RCC 7860 (cell line): Measurements from ENCODE around the gene EIF2S2.

Source experiments
- DNase-seq: peaks from one replicate; pipeline ENCODE4 v3.0.0-alpha.2; 2015; ENCODE audit warnings: low spot score
- FAIRE-seq: peaks from 2 replicates; lab custom pipeline; 2012; peaks lifted over from hg19 to GRCh38; lab: Jason Lieb, UNC

The EIF2S2 gene

GRCh38 chr20:34090645-34091044, 21.4 kb downstream of the EIF2S2 start:
- no peak for DNase-seq
- FAIRE-seq, result no peak

DNA sequence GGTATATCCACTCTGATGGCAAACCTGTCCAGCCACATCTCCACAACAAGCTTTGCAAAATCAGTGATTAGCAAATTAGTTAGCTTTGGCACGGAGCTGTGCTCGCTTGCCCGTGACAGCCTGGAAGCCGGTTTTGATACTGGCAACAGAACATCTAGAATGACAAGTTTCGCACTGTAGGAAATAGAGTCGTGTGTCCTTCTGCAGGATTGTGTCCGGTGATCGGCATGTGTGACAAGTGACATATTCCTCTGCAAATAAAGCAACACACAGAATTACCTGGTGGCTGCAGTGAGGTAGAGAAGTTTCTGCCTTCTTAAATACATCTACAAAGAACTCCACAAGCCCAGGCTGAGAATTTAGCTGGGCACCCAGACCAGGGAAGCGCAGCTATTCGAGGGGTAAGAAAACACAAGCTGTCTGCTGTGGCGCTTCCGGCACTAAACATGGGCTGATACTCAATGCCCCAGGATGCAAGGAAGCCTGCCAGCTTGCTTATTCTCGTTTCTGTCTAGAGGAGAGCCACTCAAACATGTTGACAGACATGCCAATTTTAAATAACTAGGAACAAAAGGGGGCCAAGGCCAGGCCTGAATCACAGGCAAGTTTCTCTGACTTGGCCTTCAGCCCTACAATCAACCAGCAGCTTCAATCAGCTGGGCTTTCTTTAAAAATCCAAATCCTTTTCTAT, 22.2 kb downstream of the EIF2S2 start:
- no peak for FAIRE-seq
- no peak for DNase-seq

- no peak for FAIRE-seq
These were observed 22.9 kb downstream of the EIF2S2 start for GRCh38 chr20:34089175-34089479.

DNA sequence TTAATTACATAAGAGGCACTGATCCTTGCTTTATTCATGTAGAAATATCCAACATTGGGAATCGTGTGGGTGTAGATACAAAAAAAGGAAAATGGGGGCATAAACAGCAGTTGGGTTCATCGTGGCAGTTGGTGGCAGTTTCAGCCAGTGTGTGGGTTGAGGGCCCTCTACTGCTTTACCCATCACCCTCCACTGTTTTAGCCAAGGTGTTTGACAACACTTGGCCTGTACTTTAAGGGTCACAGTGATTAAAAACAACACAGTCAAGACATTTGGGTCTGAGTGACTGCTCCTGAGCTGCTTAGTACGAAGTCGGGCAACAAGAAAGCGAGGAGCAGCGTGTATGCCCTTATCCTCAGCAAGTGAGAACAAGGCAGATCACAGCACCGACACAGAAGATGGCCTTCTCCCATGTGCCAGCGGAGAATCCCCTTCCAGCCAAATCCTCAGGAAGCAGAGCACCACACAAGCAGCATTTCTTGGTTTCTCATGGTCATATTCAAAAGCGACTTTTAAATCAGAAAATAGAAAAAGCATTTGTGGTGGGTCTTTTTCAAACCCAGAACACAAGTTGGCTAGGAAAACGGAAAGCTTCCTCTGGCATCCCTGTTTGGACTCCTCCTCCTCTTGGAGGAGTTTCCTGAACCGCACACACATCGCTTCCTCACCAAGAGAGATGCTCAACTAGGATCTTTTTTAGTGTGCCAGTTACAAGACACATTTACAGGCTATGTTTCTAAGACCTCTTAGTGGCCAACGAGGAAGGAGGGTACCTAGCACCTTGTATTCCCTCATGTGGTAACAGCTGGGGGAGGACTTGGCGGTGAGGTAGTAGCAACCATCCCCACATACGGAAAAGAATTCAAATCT, 23.5 kb downstream of the EIF2S2 start:
- DNase-seq, result no peak
- no peak for FAIRE-seq

More at GRCh38 chr20:34089175-34089479, 22.9 kb downstream of the EIF2S2 start:
- no peak for DNase-seq

GRCh38 chr20:34085544-34086040, 26.5 kb downstream of the EIF2S2 start:
- DNase-seq, result no peak
- FAIRE-seq, result no peak

- no peak for FAIRE-seq
- DNase-seq, result no peak
These were observed 27.7 kb downstream of the EIF2S2 start for GRCh38 chr20:34084227-34084923.

- FAIRE-seq (no peak), DNase-seq (no peak)
These were observed 28.3 kb downstream of the EIF2S2 start for GRCh38 chr20:34083781-34084180.

GRCh38 chr20:34083137-34083536, 28.9 kb downstream of the EIF2S2 start:
- FAIRE-seq (peak; percentile 84), DNase-seq (peak; percentile 93)

GRCh38 chr20:34082232-34082887, 29.7 kb downstream of the EIF2S2 start:
- FAIRE-seq (no peak), DNase-seq (no peak)

- FAIRE-seq, result no peak
- DNase-seq, result no peak
These were observed 32.2 kb downstream of the EIF2S2 start for GRCh38 chr20:34079818-34080217.

- FAIRE-seq (no peak), DNase-seq (no peak)
These were observed 33.5 kb downstream of the EIF2S2 start for GRCh38 chr20:34078540-34078939.

- no peak for FAIRE-seq
- DNase-seq, result no peak
These were observed 35.1 kb downstream of the EIF2S2 start for GRCh38 chr20:34076952-34077351.

DNA sequence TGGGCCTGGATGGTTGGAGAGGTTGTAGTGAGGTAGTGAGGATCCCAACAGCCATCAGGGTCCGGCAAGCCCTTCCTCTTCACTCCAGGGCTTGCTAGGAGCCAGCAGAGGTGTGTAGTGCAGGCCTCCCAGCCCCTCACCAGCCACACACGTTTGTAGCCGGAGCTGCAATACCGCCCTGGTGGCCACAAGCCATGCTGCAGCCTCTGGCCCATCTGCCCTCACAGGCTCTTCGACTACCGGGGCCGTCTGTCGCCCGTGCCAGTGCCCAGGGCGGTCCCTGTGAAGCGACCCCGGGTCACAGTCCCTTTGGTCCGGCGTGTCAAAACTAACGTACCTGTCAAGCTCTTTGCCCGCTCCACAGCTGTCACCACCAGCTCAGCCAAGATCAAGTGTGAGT, 36.4 kb downstream of the EIF2S2 start:
- FAIRE-seq (no peak), DNase-seq (no peak)

DNA sequence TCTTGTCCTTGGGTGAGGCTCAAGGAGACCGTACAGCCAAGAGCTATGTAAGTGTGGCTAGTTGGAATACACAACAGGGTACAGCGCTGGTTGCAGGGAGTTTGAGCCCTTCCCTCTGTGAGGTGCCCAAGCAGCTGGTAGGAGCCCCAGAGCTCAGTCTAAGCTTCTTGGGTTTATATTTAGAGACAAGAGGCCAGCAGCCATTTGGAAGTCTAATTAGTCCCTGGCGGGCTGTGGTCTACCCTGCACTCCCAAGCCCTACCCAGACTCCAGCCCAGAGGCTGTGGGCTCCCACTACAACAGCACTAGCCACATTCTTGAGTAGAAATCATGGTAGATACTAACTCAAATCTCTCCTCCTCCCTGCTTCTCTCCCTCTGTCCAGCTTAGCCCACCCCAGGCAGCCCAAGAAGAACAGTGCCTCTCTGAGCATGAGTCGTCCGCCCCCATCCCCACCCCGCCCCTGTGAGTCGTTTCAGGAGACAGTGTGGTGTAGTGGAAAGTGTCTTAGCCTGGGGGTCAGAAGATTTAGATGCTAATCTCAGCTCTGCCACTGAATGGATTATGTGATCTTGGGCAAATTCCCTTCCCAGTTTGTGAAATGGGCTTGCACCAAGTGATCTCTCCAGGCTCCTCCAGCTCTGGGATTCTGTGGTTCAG, 37.8 kb downstream of the EIF2S2 start:
- no peak for FAIRE-seq
- no peak for DNase-seq

DNA sequence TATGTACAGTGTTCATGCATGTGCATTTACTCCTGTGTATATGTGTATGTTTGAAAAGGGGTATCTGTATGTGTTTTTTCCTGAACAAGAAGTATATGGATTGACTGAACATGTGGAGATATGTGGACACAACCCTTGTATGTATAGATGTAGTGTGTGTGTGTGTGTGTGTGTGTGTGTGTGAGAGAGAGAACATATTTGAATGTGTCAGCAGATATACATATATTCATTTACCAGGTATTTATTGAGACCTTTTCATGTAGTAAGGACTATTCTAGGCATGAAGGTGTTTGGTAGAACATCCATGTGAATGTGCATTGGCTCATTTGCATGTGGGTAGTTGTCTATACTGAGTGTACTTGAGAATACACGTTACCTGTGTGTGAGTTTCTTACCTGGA, 39.3 kb downstream of the EIF2S2 start:
- no peak for FAIRE-seq
- no peak for DNase-seq

DNA sequence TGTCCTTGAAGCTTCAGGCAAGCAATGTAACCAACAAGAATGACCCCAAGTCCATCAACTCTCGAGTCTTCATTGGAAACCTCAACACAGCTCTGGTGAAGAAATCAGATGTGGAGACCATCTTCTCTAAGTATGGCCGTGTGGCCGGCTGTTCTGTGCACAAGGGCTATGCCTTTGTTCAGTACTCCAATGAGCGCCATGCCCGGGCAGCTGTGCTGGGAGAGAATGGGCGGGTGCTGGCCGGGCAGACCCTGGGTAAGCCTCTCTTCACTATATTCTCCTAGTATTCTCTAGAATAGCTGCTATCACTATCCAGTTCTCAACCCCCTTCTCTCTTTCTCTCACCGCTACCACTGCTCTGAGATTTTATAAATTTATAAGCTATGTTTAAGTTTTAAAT, 40.0 kb downstream of the EIF2S2 start:
- DNase-seq, result no peak
- FAIRE-seq, result no peak

GRCh38 chr20:34070859-34071258, 41.2 kb downstream of the EIF2S2 start:
- FAIRE-seq, result no peak

DNA sequence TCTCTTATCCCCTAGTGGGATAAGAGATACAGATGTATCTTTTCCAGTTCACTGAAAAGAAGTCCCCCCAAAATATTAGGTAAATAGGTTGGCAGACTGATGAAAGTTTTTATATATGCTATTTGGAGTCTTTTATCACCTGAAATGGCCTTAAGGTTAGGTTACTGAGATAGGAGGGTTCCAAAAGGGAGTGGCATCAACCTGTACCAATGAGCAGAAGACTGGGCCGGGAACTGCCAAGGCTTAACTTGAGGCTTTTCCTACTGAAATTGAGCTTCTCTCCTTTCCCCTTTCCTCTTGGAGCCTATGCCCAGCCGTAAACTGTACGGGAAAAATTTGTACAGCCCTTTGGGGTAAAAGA, 42.0 kb downstream of the EIF2S2 start:
- DNase-seq (no peak), FAIRE-seq (no peak)

More at GRCh38 chr20:34070859-34071258, 41.2 kb downstream of the EIF2S2 start:
- no peak for DNase-seq

GRCh38 chr20:34069341-34070078, 42.5 kb downstream of the EIF2S2 start:
- FAIRE-seq (peak; percentile 69), DNase-seq (peak; percentile 60)

- FAIRE-seq, result no peak
- DNase-seq, result no peak
These were observed 44.0 kb downstream of the EIF2S2 start for GRCh38 chr20:34068001-34068400.
